Activated naive CD8-positive, alpha-beta T cell (primary cell): ENCODE measurements around the gene EXOSC9.

Experiments
- H3K27ac Mint-ChIP-seq: one replicate; pipeline ENCODE4 v1.8.0; 2021; ENCODE audit warnings: mixed read lengths
- H3K27me3 Mint-ChIP-seq: one replicate; pipeline ENCODE4 v1.8.0; 2021; ENCODE audit warnings: mixed read lengths
- H3K36me3 Mint-ChIP-seq: one replicate; pipeline ENCODE4 v1.8.0; 2021; ENCODE audit warnings: mixed read lengths
- H3K4me1 Mint-ChIP-seq: one replicate; pipeline ENCODE4 v1.8.0; 2021; ENCODE audit warnings: low read depth, mixed read lengths
- H3K4me3 Mint-ChIP-seq: one replicate; pipeline ENCODE4 v1.8.0; 2021; ENCODE audit warnings: mild to moderate bottlenecking, mixed read lengths
- H3K9me3 Mint-ChIP-seq: one replicate; pipeline ENCODE4 v1.8.0; 2021; ENCODE audit warnings: low read depth, mixed read lengths

Gene EXOSC9

DNA sequence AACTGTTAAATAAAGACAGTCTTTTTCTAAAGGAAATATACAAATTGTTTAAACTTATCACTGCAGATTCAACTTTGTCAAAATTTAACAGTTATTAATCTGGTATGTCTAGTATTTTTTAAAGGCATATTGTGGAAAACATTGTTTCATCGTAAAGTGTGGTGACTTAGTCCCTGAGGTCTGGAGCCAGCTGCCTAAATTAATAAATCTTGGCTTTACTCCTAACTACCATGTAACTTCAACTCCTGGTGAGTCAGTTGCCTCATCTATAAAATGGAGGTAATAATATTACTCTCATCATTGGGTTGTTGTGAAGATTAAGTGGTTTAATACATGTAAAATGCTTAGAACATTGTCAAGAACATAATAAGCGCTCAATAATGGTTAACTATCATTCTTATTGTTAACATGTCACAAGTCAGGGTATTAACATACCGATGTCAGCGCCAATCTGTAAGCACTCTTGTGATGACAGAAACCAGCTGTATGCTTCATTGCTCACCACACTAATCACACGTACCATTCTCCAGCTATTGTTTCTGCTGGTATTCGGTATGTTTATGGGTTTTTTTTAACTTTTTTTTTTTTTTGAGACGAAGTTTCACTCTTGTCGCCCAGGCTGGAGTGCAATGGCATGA lies 22.0 kb upstream of the EXOSC9 start:
- Mint-ChIP-seq H3K27me3 (peaks cover 13% of the 10 kb centered on the region), H3K9me3 (no peaks in the 10 kb centered on the region), H3K27ac (no peak overlapping the region), H3K4me3 (no peak overlapping the region), H3K36me3 (no peaks in the 10 kb centered on the region), H3K4me1 (no peaks in the 10 kb centered on the region)

DNA sequence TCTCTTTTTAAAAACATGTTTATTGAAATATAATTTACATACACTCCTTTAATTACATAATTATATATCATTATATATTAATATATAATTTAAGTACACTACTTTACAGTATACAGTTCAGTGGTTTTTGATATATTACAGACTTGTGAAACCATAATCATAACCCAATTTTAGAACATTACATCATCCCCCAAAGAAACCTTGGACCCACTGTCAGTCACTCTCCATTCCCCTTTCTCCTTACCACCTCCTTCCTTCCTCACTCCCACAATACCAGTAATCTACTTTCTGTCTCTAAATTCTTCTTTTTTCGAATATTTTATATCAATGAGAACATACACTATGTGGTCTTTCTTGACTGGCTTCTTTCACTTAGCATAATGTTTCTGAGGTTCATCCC lies 17.9 kb upstream of the EXOSC9 start:
- H3K4me1 Mint-ChIP-seq = no peaks in the 10 kb centered on the region
- H3K9me3 Mint-ChIP-seq = no peaks in the 10 kb centered on the region
- H3K27ac Mint-ChIP-seq = no peak overlapping the region
- no peak overlapping the region for H3K4me3 Mint-ChIP-seq
- peaks cover 22% of the 10 kb centered on the region for H3K27me3 Mint-ChIP-seq
- H3K36me3 Mint-ChIP-seq = no peaks in the 10 kb centered on the region

- Mint-ChIP-seq H3K27ac (no peak overlapping the region), H3K27me3 (peaks cover 28% of the 10 kb centered on the region), H3K36me3 (no peaks in the 10 kb centered on the region), H3K4me1 (no peaks in the 10 kb centered on the region), H3K9me3 (no peaks in the 10 kb centered on the region), H3K4me3 (no peak overlapping the region)
Measured at GRCh38 chr4:121784401-121784800, 16.7 kb upstream of the EXOSC9 start.

DNA sequence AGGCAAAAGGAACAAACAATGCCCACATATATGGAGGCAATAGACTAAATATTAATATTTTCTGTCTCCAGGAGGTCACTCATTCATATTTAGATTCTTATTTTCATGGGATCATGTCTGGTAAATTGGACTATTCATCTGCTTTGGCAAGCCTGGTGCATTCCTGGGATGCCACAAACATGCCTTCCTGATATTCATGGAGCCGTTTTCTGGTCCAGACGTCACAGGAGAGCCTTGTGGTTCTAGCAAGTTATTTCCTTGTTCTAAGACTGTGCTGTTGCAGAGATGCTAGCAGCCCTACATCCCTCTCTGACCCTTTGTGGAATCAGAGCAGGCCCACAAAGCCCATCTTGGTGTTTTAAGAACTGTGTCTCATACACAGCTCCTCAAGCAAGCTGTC lies 16.1 kb upstream of the EXOSC9 start:
- no peaks in the 10 kb centered on the region for H3K9me3 Mint-ChIP-seq
- no peak overlapping the region for H3K27ac Mint-ChIP-seq
- H3K4me1 Mint-ChIP-seq = no peaks in the 10 kb centered on the region
- H3K27me3 Mint-ChIP-seq = peaks cover 28% of the 10 kb centered on the region
- H3K4me3 Mint-ChIP-seq = no peak overlapping the region
- H3K36me3 Mint-ChIP-seq = no peaks in the 10 kb centered on the region

GRCh38 chr4:121785479-121785878 lies 15.6 kb upstream of the EXOSC9 start:
- Mint-ChIP-seq H3K27ac (no peak overlapping the region), H3K36me3 (no peaks in the 10 kb centered on the region), H3K9me3 (no peaks in the 10 kb centered on the region), H3K4me1 (no peaks in the 10 kb centered on the region), H3K27me3 (peaks cover 25% of the 10 kb centered on the region), H3K4me3 (no peak overlapping the region)

DNA sequence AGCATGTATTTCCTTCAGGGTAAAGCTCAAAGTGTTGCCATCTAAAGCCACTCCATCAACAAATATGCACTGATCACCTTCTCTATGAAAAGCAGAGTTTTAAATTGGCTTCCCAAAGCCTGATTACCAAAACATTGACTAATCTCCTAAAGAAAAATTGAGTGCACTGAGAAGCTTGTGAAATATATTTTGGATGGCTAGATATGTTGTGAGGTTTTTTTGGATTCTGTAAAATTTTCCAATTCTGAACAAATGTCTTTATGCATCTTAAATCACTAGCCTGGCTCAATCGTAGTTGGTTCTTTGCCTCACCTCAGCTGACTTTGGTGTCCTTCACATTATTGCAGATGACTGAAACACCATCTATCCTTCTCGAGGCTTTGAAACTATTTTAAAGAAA lies 14.9 kb upstream of the EXOSC9 start:
- no peak overlapping the region for H3K4me3 Mint-ChIP-seq
- no peaks in the 10 kb centered on the region for H3K4me1 Mint-ChIP-seq
- no peaks in the 10 kb centered on the region for H3K36me3 Mint-ChIP-seq
- peaks cover 21% of the 10 kb centered on the region for H3K27me3 Mint-ChIP-seq
- H3K9me3 Mint-ChIP-seq = no peaks in the 10 kb centered on the region
- no peak overlapping the region for H3K27ac Mint-ChIP-seq

DNA sequence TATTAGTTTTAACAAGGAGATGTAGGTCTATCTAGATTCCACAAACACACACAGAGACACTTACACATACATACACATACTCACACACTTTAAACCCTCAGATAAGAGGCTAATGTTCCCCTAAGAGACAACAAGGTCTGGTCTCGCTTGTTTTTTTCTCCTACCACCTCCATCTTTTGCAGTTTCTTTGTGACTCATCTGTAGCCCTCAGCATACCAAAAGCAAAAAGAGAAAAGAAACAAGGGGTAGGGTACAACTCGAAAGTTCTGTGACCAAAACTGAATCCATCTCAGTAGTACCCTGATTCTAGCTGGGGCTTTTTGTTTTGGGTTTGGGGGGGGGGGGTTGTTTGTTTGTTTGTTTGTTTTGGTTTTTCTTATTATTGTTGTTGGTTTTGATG lies 12.2 kb upstream of the EXOSC9 start:
- no peak overlapping the region for H3K27ac Mint-ChIP-seq
- H3K4me1 Mint-ChIP-seq = no peaks in the 10 kb centered on the region
- H3K4me3 Mint-ChIP-seq = no peak overlapping the region
- peaks cover 15% of the 10 kb centered on the region for H3K27me3 Mint-ChIP-seq
- H3K9me3 Mint-ChIP-seq = no peaks in the 10 kb centered on the region
- H3K36me3 Mint-ChIP-seq = no peaks in the 10 kb centered on the region

DNA sequence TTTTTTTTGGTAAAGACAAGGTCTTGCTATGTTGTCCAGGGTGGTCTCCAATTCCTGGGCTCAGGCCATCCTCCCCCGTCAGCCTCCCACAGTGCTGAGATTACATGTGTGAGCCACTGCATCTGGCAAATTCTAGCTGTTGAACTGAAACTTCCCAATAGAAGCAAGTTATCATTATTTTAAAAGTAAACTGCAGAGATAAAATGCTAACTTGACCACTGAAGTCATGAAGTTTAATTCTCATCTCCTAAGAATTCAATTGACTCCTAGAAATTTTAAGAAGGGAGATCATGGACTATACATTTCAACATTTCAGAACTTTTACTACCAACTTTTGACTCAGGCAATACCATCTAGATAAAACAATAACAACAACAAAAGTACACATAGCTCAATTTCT lies 11.7 kb upstream of the EXOSC9 start:
- Mint-ChIP-seq H3K36me3 (no peaks in the 10 kb centered on the region), H3K9me3 (no peaks in the 10 kb centered on the region), H3K27ac (no peak overlapping the region), H3K4me1 (no peaks in the 10 kb centered on the region), H3K4me3 (no peak overlapping the region), H3K27me3 (peaks cover 16% of the 10 kb centered on the region)

DNA sequence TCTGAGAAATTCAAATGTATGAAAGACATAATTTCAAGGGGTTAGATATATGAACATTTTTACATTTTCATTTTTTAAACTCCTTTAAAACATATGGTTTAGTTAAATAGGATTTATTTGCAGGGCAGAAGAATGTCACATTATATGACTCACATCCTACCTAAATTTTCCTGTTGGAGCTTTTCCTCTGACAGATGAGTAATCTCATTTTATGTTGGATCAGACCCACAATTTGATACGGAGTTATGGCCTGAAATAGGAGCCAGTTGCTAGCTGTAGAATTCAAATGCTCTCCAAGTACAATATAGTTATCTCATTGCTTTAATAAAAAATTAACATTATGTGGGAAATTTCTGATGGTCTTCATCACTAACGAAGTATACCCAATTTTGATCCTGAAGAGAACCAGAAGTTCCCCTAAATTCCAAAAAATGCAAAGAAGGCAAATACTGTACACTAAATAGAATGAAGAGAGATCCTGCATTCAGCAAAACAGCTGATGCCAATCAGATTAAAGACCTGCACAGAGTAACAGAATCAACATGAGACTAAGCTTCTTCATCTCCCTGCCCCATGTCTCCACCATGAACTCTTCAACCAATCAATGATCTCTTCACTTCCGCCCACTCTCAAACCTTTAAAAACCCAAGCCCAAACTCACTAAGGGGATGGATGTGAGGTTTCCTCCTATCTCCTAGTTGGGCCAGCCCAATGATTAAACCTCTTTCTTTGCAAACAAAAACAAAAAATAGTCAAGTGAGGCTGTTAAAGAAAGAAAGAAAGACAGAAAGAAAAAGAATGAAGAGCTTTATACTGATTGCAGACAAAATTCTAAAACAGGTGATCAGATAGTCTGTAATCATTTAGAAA lies 10.9 kb upstream of the EXOSC9 start:
- Mint-ChIP-seq H3K36me3 (no peaks in the 10 kb centered on the region), H3K9me3 (no peaks in the 10 kb centered on the region), H3K4me3 (no peak overlapping the region), H3K27me3 (peaks cover 18% of the 10 kb centered on the region), H3K27ac (no peak overlapping the region), H3K4me1 (no peaks in the 10 kb centered on the region)

GRCh38 chr4:121790976-121791375 lies 10.1 kb upstream of the EXOSC9 start:
- no peak overlapping the region for H3K4me3 Mint-ChIP-seq
- no peaks in the 10 kb centered on the region for H3K9me3 Mint-ChIP-seq
- no peaks in the 10 kb centered on the region for H3K36me3 Mint-ChIP-seq

DNA sequence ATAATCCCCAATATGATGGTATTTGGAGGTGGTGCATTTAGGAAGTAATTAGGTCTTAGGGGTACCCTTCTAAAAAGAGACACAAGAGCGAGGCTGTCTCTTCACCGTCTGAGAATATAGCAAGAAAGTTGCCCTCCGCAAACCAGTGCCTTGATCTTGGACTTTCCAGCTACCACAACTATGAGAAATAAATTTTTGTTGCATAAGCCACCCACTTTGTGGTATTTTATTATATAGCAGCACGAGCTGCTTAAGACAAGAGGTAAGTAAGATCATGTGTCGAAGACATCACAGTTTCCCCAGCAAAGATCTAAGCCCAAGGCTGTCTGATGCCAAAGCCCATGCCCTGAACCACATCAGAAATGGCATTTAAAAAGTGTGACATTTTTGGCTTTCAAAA lies 9.6 kb upstream of the EXOSC9 start:
- Mint-ChIP-seq H3K27ac (no peak overlapping the region), H3K4me3 (no peak overlapping the region), H3K9me3 (no peaks in the 10 kb centered on the region), H3K27me3 (peaks cover 17% of the 10 kb centered on the region), H3K4me1 (peaks cover 3% of the 10 kb centered on the region), H3K36me3 (no peaks in the 10 kb centered on the region)

More at GRCh38 chr4:121790976-121791375, 10.1 kb upstream of the EXOSC9 start:
- no peak overlapping the region for H3K27ac Mint-ChIP-seq
- peaks cover 18% of the 10 kb centered on the region for H3K27me3 Mint-ChIP-seq
- peaks cover 3% of the 10 kb centered on the region for H3K4me1 Mint-ChIP-seq

DNA sequence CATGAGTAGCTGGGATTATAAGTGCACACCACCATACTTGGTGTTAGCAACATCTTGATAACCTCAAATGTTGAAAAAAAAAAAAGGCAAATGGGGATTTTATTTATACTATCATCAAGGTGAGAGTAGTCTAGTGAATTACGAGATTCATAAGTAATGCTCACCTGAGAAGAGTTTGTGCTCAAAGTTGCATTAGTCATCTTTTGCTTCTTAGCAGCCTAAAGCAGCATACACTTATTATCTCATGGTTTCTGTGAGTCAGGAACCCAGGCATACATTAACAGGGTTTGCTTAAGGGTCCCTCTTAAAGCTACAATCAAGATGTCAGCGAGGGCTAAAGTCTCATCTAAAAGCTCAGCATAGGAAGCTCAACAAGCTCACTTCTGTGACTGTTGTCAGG lies 8.2 kb upstream of the EXOSC9 start:
- H3K4me1 Mint-ChIP-seq = peaks cover 3% of the 10 kb centered on the region

GRCh38 chr4:121794505-121795188 lies 6.5 kb upstream of the EXOSC9 start:
- Mint-ChIP-seq H3K27me3 (peaks cover 6% of the 10 kb centered on the region), H3K36me3 (peaks cover 2% of the 10 kb centered on the region), H3K27ac (no peak overlapping the region), H3K4me1 (peaks cover 13% of the 10 kb centered on the region), H3K4me3 (no peak overlapping the region), H3K9me3 (no peaks in the 10 kb centered on the region)

More for the DNA sequence above, 8.2 kb upstream of the EXOSC9 start:
- Mint-ChIP-seq H3K9me3 (no peaks in the 10 kb centered on the region), H3K27ac (no peak overlapping the region), H3K36me3 (no peaks in the 10 kb centered on the region), H3K27me3 (peaks cover 15% of the 10 kb centered on the region), H3K4me3 (no peak overlapping the region)

GRCh38 chr4:121796283-121796682 lies 4.8 kb upstream of the EXOSC9 start:
- H3K4me1 Mint-ChIP-seq = peaks cover 30% of the 10 kb centered on the region
- no peak overlapping the region for H3K4me3 Mint-ChIP-seq
- peaks cover 2% of the 10 kb centered on the region for H3K36me3 Mint-ChIP-seq
- peaks cover 6% of the 10 kb centered on the region for H3K27me3 Mint-ChIP-seq
- H3K9me3 Mint-ChIP-seq = no peaks in the 10 kb centered on the region
- no peak overlapping the region for H3K27ac Mint-ChIP-seq

DNA sequence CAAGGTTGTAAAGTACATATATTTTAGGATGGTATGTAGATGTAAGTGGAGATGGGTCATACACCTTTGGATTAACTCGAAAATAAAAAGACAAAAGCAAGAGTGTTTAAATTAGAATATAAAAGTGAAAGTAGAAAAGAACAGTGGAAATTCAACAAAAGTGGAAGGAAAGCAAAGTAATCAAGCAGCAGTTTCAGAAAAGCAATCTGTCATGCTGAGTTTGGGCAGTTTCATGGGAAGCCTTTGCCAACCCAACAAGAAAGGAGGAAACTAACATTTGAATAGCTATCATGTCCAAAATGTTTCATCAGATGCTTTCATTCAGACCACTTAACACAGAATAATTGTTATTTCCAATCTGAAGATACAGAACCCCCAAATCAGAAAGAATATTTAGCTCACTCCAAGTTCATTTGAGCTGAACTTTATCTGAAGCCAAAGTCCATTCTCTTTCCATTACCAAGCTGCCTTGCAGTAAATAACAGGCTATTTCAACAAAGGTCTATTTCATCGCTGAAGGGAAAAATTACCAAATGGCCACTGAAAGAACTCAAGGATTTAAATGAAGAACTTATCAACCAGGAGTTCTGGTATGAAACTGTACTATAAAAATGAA lies 1.8 kb upstream of the EXOSC9 start:
- Mint-ChIP-seq H3K9me3 (no peaks in the 10 kb centered on the region), H3K4me3 (peak overlapping the region; percentile 93), H3K27me3 (peaks cover 6% of the 10 kb centered on the region), H3K27ac (peak overlapping the region; percentile 97), H3K36me3 (peaks cover 9% of the 10 kb centered on the region), H3K4me1 (peaks cover 43% of the 10 kb centered on the region)
